ENCODE results near the gene HSPB1. TPM values are rescaled to one million over a fixed set of nuclear protein-coding genes. Genes with fewer than 3 reads are reported as not detected.
"Not testable (repeated sequence)": the region's sequence is repeated elsewhere in the genome, so short reads cannot be mapped to it uniquely, and the experiment has no call there.

HSPB1 gene
- total RNA-seq, 1 donor from 2014 or later, result 809 TPM

GRCh38 chr7:76330261-76330660 is 27.8 kb downstream of the HSPB1 start:
- DNase-seq (ENCODE audit: low read depth), result no peak

- no peak for DNase-seq (ENCODE audit: low read depth)
Observed at GRCh38 chr7:76330673-76331072, 28.2 kb downstream of the HSPB1 start.

GRCh38 chr7:76332078-76332477 is 29.6 kb downstream of the HSPB1 start:
- no peak for DNase-seq (ENCODE audit: low read depth)

- peak; percentile 76 for DNase-seq (ENCODE audit: low read depth)
Observed at GRCh38 chr7:76333511-76334101, 31.1 kb downstream of the HSPB1 start.

- DNase-seq (ENCODE audit: low read depth), result no peak
Observed at GRCh38 chr7:76334320-76334967, 32.0 kb downstream of the HSPB1 start.

GRCh38 chr7:76335417-76335816 is 32.9 kb downstream of the HSPB1 start:
- not testable (repeated sequence) for DNase-seq (ENCODE audit: low read depth)

GRCh38 chr7:76336094-76336493 is 33.6 kb downstream of the HSPB1 start:
- no peak for DNase-seq (ENCODE audit: low read depth)

GRCh38 chr7:76337147-76337546 is 34.7 kb downstream of the HSPB1 start:
- DNase-seq (ENCODE audit: low read depth), result no peak

GRCh38 chr7:76338298-76339084 is 36.0 kb downstream of the HSPB1 start:
- DNase-seq (ENCODE audit: low read depth), result no peak

- peak; percentile 67 for DNase-seq (ENCODE audit: low read depth)
Observed at GRCh38 chr7:76340617-76341131, 38.2 kb downstream of the HSPB1 start.

GRCh38 chr7:76342222-76342621 is 39.7 kb downstream of the HSPB1 start:
- DNase-seq (ENCODE audit: low read depth), result no peak

GRCh38 chr7:76343294-76343930 is 40.9 kb downstream of the HSPB1 start:
- DNase-seq (ENCODE audit: low read depth), result no peak

GRCh38 chr7:76343931-76344321 is 41.5 kb downstream of the HSPB1 start:
- DNase-seq (ENCODE audit: low read depth), result no peak

GRCh38 chr7:76346097-76346496 is 43.6 kb downstream of the HSPB1 start:
- peak; percentile 60 for DNase-seq (ENCODE audit: low read depth)

GRCh38 chr7:76346778-76347177 is 44.3 kb downstream of the HSPB1 start:
- no peak for DNase-seq (ENCODE audit: low read depth)

- no peak for DNase-seq (ENCODE audit: low read depth)
Observed at GRCh38 chr7:76347710-76348109, 45.2 kb downstream of the HSPB1 start.

- DNase-seq (ENCODE audit: low read depth), result no peak
Observed at GRCh38 chr7:76349313-76349885, 46.9 kb downstream of the HSPB1 start.

GRCh38 chr7:76351372-76351771 is 48.9 kb downstream of the HSPB1 start:
- DNase-seq (ENCODE audit: low read depth), result no peak

GRCh38 chr7:76352193-76352592 is 49.7 kb downstream of the HSPB1 start:
- DNase-seq (ENCODE audit: low read depth), result peak; percentile 97

GRCh38 chr7:76353744-76354143 is 51.3 kb downstream of the HSPB1 start:
- no peak for DNase-seq (ENCODE audit: low read depth)
